Stimulated activated CD8-positive, alpha-beta memory T cell treated with anti-CD3 and anti-CD28 coated beads, Interleukin-7, amount 100 ng/mL, for 1 hour (primary cell): ENCODE measurements around the gene CTPS1.

ENCODE experiments used
- DNase-seq, 2 donors: peaks; one replicate each; pipeline ENCODE4 v3.0.0-alpha.2; 2020; ENCODE audit warnings: low read depth in 2 of 2

The CTPS1 gene, protein sequence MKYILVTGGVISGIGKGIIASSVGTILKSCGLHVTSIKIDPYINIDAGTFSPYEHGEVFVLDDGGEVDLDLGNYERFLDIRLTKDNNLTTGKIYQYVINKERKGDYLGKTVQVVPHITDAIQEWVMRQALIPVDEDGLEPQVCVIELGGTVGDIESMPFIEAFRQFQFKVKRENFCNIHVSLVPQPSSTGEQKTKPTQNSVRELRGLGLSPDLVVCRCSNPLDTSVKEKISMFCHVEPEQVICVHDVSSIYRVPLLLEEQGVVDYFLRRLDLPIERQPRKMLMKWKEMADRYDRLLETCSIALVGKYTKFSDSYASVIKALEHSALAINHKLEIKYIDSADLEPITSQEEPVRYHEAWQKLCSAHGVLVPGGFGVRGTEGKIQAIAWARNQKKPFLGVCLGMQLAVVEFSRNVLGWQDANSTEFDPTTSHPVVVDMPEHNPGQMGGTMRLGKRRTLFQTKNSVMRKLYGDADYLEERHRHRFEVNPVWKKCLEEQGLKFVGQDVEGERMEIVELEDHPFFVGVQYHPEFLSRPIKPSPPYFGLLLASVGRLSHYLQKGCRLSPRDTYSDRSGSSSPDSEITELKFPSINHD

DNA sequence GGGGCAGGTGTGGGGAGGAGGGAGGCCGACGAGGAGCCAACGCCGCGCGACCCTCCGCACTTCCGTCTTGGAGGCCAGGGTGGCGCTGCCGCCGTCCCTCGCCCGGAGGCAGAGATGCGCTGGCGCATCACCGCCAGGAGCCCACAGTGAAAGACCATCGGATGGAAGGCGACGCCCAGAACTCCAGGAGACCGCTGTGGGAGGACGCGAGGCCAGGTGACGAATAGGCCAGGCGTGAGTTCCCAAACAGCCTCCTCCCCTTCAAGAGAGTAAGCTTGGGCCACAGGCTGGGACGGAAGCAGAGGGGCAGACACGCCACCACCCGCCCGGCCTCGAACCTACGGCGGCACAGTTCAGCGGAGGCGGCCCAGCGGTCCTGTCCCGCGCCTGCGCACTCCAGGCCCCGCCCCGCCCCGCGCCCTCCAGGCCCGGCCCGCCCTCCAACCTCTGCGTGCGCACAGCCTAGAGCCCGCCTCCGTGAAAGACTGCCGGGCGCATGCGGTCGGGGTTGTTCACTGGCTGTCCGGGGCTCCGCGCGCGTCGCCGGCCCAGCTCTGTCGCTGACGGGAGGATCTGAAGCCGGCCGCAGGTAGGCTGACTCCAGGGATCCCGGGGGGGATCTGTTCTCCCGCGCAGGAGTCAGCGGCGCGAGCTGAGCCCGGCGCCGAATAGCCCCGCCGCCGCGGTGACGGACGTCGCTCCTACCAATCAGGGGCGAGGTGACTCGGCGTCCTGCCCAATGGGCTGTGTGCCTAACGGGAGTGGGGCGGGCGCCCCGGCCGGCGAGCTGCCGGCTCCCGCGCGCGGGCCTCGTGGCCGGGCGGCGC, at the start of gene CTPS1:
TSS of gene CTPS1 (plus strand) at position 456 of the 827 bp plus-strand sequence. CDS start 3,595 bp downstream, outside the sequence.
- DNase-seq, result peak; percentile 92

DNA sequence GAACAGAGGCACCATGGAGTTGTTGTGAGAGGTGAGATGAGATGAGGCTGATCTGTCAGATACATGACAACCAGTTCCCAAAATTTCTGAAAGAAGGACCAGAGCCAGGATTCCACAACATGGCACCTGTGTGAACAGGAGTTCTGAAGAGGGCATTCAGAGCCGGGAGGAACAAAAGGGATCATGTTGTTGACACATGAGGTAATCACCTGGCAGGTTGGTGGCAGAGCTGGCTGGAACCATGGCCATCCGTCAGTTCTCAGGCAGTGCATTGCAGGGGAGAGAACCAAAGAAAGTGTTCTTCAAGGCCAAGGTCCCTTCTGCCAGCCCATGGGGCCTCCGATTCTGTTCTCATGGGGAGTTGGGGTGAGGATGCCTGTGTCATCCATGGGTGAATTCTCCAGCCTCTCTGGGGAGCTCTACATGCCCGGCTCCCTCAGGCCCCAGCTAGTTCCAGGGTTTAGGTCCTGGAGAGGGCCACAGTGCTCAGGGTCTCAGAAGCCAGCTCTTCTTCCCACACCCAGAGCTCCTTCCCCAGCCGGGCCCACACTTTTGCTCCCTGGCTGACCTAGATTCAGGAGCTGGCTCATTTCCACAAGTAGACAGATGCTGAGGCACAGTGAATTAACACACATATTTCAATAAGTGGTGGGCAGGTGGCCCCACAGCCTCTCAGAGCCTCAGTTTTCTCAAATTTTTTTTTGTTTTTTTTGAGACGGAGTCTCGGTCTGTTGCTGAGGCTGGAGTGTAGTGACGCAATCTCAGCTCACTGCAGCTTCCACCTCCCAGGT, 49.1 kb upstream of the CTPS1 start:
- DNase-seq, result no peak

DNA sequence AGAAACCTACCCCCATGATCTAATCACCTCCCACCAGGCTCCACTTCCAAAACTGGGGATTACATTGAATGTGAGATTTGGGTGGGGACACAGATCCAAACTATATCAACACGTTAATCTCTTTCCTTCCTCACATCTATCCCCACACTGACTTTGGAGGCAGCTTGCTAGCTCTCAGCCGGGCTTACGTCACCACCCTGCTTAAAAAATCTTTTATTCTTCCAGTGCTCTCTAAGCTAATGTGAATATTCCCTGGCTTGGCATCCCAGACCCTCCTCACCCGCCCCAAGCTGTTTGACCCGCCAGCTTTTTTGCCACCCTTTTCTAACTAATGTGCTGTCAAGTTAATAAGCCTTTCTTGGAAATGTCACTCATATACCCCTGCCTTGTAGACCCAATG, 47.9 kb upstream of the CTPS1 start:
- DNase-seq, result no peak

DNA sequence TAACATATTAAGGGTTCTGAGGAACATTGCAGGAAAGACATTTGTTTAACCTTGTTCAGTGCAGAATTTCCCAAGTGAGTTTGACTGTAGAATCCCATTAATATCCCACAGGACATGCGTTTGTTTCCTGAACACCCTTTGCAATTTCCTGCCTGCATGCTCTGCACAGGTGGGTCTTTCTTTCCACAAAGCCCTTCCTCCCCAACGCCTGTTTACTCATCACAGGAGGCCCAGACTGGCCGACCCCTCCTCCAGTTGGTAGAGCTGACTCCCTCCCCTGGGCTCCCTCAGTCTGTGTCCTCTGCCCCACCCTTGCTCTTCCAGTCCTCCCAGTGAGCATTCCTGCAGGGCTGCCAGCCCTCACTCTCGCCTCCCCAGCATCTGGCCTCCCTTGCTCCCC, 47.5 kb upstream of the CTPS1 start:
- no peak for DNase-seq

DNA sequence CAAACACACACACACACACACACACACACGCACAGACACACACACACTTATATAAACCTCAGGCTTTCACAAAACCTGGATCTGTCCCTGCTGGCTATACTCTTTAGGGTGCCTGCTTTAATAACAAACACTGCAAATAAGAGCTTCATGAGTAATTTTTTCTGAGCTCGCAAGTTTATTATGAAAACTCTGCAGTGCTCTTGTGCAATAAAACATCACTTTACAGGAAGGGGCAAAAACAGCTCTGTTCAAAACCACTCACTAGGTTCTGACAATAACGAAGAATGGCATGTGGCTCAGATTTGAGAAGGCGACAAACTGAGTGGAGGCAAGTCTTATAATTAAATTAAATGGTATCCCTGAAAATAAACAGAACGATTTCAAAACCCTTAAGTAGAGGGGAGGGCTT, 42.6 kb upstream of the CTPS1 start:
- no peak for DNase-seq

DNA sequence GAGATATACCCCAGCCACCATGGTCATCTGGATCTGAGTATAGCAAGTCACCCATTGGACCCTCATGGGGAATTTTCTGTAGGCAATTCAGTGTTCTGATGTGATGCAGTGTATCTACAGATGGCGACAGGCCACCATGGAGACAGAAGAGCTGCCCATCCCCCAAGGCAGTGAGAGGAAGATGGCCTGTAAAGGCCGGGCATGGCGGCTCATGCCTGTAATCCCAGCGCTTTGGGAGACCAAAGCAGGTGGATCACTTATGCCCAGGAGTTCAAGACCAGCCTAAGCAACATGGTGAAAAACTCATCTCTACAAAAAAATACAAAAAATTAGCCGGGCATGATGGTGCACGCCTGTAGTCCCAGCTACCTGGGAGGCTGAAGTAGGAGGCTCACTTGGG, 41.1 kb upstream of the CTPS1 start:
- DNase-seq, result no peak

DNA sequence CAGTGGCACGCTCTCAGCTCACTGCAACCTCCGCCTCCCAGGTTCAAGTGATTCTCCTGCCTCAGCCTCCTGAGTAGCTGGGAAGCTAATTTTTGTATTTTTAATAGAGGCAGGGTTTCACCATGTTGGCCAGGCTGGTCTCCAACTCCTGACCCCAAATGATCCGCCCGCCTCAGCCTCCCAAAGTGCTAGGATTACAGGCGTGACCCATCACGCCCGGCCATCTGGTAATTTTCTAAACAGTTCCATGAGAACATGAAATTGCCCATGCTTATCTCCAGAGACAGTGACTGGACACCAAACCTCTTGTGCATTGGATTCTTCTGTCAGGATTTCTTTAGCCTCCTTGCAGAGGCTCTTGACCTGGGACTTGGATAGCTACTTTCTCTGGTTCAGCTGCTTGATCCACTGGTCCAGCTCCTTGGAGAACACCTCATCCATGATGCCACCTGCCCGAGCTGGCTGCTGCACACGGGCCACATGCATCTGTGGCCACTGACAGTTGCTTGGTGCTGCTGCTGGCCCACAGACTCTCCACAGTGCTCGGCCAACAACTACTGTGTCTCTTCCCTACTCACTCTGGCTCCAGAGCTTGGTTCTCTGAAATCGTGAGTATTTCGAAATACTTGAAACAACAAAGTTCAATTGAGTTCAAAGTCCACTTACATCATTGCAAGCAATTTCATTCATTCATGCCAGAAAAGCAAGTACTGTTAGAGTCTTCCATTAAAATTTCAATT, 40.0 kb upstream of the CTPS1 start:
- no peak for DNase-seq

DNA sequence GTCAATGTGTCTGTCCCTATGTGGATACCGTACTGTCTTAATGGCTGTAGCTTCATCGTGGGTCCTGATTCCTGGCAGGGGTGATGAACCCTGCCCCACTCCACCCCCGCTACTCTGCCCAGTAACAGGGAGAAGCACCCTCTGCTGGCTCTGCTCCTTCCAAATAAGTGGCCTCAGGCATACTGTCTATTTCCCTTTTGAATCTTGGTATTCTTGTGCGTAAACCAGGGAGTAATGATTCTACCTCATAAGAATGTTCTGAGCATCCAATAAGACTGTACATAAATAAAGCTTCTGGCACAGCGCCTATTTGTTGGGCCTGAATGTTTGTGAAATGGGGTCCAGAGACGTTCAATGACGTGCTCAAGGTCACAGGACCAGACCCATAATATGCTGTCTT, 35.2 kb upstream of the CTPS1 start:
- DNase-seq, result no peak

DNA sequence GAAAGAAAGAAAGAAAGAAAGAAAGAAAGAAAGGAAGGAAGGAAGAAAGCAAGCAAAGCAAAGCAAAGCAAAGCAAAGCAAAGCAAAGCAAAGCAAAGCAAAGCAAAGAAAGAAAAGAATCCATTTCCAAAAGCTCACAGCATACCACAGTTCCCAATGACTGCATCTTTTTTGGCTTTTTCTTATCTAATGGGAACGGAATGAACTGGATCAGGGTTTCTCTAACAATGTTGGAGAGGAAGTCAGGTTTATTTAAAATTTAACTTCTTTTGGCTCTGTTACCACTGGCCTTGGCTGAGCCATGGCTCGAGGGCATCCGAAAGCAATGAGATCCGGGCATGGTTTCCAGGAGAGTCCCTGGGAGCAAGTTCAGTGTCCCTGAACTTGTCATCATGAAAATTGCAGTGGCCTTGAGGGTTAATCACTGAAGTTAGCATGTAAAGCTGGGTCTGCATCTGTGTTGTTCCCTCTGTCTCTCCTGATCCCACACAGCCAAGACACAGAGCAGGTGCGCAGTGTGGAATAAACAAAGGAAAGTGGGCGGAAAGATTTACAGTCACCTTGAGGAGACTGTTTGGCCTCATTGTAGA, 34.6 kb upstream of the CTPS1 start:
- no peak for DNase-seq

DNA sequence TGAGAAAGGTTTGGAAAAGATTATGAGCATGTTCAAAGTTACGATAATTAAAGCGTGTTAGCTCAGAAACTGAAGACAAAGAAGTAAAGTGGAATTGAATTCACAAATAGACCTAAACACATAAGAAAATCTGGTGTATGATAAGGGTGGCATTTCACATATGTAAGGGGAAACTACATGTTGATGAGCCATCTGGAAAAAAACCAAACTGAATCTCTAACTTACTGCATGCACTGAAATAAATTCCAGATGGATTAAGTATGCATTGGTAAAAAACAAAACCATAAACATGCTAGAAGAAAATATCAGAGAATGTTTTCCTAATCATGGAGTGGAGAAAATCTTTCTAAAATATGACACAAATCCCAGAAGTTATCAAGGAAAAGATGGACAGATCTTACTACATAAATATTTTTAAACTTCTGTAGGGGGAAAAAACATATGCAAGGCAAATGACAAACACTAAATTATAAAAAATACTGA, 34.0 kb upstream of the CTPS1 start:
- DNase-seq, result no peak

DNA sequence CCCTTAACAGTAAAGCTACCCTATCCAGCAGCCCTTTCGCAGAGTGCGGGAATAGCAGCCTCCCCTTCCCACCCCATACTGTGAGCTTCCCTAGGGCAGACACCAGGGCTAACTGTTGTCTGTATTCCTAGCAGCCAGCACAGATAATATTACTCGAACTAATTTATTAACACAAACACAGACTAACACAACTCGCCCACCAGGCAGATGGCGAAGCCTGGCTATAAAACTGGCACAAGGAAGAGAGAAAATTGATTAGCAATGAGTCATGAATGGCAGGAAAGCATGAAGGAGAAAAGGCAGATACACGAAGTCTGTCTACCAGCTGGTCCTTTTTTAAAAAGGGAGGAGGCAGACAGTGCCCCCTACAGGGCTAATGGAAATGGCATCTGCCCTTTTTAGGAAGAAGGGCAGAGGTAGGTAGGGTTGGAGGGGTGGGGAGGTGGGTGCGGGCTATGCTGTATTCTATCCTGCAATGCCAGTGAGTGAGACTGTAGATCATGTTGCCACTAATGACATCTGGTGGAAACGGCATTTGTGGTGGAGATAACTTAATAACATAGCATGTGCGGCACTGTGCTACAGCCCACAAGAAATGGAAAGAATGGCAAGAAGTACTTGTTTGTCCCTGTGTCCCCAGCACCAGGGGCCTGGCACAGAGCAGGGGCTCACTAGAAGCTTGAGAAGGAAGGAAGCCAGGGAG, 30.6 kb upstream of the CTPS1 start:
- peak; percentile 10 to 19 for DNase-seq

DNA sequence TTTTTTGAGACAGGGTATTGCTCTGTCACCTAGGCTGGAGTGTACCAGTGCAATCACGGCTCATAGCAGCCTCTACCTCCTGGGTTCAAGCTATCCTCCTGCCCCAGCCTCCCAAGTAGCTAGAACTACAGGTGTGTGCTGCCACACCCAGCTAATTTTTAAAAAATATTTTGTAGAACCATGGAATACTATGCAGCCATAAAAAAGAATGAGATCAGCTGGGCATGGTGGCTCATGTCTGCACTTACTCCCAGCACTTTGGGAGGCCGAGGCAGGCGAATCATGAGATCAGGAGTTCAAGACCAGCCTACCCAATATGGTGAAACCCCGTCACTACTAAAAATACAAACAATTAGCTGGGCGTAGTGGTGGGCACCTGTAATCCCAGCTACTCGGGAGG, 29.9 kb upstream of the CTPS1 start:
- no peak for DNase-seq

DNA sequence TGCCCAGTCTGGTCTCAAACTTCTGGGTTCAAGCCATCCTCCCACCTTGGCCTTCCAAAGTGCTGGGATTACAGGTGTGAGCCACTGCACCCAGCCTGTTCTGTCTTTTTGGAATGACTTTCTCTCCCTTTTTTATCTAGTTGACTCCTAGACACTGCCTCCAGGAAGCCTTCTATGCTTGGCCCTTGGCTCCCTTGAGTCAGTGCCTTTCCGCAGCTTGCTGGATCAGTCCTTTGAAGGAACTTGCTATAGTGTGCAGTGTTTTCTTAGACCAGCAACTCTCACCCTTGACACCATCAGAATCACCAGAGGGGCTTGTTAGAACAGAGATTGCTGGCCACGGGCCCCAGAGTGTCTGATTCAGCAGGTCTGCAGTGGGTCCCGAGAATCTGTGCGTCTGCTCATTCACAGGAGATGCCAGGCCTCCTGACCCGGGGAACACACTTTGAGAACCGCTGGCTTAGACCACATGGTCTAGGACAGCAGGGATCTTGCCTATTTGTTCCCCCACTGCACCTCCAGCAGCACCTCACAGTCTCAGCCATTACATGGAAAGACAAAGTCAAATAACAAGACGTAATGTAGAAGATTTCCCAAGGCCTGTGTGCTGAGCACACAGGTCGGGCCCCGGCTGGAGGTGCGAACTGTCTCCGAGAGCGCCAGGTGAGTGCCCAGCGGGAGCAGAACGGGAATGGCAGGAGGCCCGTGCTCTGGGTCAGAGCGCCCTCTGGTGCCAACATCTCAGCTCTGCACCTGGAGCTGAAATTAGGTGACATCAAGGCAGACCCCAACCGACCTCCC, 27.4 kb upstream of the CTPS1 start:
- peak; percentile 14 to 28 for DNase-seq

DNA sequence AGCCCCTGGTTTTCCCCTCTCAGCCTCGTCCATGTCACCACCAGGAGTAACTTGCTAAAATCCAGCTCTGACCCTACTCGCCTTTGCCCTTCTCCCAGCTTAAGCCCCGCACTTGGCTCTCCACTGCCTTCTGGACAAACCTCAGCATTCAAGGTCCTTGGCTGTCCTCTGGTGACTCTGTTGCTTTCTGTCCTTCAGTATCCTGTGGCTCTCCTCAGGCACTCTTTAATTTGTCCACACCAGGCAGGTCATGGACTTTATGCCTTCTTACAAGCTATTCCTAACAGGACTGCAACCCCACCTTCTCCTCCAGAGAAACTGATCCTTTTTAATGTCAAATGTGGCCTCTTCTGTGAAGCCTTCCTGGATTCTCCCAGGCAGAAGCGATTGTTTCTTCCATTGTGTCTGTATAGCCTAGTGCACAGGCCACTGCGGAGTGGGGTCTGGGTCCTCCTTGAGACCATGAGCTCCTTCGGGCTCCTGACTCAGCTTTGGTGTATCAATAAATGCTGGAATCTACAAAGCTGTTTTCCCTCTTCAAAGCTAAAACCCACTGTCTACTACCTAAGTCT, 26.7 kb upstream of the CTPS1 start:
- DNase-seq, result no peak

DNA sequence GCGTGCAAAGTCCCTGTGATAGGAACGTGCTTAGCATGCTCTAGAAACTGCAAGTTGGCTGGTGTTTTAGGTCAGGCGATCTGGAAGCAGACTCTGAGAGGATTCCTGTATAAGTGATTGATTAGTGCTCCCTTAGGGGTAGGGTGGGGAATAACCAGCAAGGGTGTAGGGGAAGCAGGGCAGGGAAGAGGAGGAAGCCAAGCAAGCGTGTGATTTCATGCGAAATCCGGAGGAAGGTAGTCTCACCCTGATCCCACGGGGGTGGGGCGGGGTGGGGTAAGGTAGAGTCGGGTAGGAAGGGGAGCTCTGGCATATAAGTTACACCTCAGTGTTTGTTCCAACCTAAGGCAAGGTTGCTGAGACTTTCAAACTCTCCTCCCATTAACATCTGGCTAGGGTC, 24.9 kb upstream of the CTPS1 start:
- no peak for DNase-seq

DNA sequence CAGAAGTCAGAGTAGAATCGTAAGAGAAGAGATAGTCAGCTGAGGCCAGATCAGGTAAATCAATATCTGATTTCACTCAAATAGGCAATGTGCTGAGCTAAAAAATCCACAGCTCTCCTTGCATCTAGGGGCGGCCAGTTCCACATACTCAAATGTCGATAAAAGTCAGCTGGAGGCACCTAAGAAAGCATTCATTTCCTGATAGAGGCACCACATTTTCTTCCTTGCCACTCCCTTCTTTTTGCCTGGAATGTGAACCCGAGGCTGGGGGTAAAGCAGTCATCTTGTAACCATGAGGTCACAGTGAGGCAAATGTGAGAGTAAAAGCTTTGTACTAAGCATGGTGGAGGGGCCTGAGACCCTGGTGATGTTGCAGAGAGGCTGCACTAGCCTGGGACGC, 24.2 kb upstream of the CTPS1 start:
- DNase-seq, result no peak

DNA sequence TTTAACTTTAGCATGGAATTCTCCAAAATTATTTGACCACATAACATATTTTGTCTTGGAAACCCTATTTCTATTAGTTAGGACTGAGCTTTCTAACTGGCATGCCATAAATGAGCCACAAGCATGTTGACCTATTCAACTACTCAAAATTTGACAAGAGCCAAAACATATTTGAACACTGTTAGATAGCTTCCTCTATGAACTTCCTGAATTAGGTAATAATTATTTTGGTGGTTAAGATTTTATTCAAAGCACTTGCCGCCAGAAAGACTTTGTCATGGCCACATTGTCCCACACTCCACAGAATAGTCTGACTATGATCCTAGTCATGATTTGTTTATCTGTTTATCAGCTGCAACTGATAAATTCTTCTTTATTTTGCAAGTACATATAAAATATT, 23.1 kb upstream of the CTPS1 start:
- no peak for DNase-seq

DNA sequence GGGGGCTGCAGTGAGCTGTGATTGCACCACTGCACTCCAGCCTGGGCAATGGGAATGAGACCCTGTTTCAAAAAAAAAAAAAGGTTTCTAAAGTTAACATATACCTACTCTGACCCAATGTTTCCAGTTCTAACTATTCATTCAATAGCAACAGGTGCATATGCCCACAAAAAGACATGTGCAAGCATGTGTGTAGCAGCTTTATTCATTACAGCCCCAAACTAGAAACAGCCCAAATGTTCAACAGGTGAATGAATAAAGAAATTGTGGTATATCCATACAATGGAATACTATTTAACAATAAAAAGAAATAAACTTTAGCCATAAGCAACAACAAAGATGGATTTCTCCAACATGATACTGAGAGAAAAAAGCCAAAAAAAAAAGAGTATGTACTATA, 21.3 kb upstream of the CTPS1 start:
- DNase-seq, result no peak

DNA sequence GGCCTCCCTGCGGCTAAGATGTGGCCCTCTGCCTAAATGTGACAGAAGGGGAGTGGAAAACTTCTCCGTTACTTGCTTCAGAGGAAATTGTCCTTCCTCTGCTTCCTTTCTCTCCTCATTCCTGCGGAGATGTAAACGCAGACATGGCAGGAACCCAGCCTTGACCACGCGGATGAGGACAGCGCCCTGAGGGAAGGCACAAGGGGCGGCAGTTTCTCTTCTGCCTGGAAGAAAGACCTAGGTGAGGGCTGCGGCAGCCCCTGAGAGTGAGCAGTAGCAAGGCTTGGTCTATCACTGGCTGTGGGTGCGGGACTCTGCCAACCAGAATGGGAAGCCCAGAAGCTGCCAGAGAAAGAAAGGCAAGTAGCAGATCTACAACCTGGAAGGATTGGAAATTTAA, 14.0 kb upstream of the CTPS1 start:
- no peak for DNase-seq
